HEK293 (cell line): ENCODE measurements around the gene CENPV.

Experiments
- CTCF ChIA-PET: fragments of 350-600 bp; formaldehyde crosslinking; extraction: SDS; loops from one replicate; lab custom pipeline; 2021; ENCODE audit warnings: antibody characterized with exemption; lab: Yijun Ruan, JAX
- POLR2A ChIA-PET: fragments of 300-600 bp; formaldehyde crosslinking; extraction: SDS; loops from one replicate; lab custom pipeline; 2020; ENCODE audit warnings: antibody characterized with exemption, inconsistent platforms; lab: Yijun Ruan, JAX
- H3K27ac ChIP-seq: fragments of 200-500 bp; sonication (Bioruptor generic); 2 replicates; pipeline ENCODE4 v1.5.1; 2014; ENCODE audit warnings: low read depth, low read length, control low read depth, inconsistent platforms; ENCODE audit errors: extremely low read depth
- H3K36me3 ChIP-seq, 2 experiments: fragments of 200-500 bp in 1 of 2; sonication (Bioruptor generic) in 1 of 2; 1 replicate in 1 of 2; 2 replicates in 1 of 2; pipeline ENCODE4 v1.5.1; 2014 to 2017; ENCODE audit warnings: inconsistent platforms in 2 of 2, low read length in 2 of 2; ENCODE audit not compliant: control insufficient read depth in 2 of 2, insufficient read depth in 1 of 2
- H3K4me1 ChIP-seq: fragments of 200-500 bp; sonication (Bioruptor generic); 2 replicates; pipeline ENCODE4 v1.5.1; 2014; ENCODE audit warnings: mild to moderate bottlenecking, low read length, inconsistent platforms; ENCODE audit not compliant: control insufficient read depth, insufficient read depth
- H3K4me3 ChIP-seq: 2 replicates; pipeline ENCODE4 v1.5.1; 2011; ENCODE audit warnings: low read depth, mild to moderate bottlenecking, control low read depth, low read length, moderate library complexity
- H3K9me3 ChIP-seq: fragments of 200-500 bp; sonication (Bioruptor generic); 2 replicates; pipeline ENCODE4 v1.5.1; 2014; ENCODE audit warnings: low read depth, low read length, inconsistent platforms; ENCODE audit not compliant: control insufficient read depth, insufficient read depth
- GLIS1 ChIP-seq: fragments of 450-650 bp; formaldehyde crosslinking; IDR thresholded peaks from 2 replicates; pipeline ENCODE4 v1.5.1; 2016; ENCODE audit warnings: missing biosample characterization, missing genetic modification characterization
- OSR2 ChIP-seq: fragments of 450-650 bp; formaldehyde crosslinking; IDR thresholded peaks from 2 replicates; pipeline ENCODE4 v1.5.1; 2016; ENCODE audit warnings: missing biosample characterization, missing genetic modification characterization
- SCRT1 ChIP-seq: fragments of 450-650 bp; formaldehyde crosslinking; IDR thresholded peaks from 2 replicates; pipeline ENCODE4 v1.5.1; 2016; ENCODE audit warnings: missing biosample characterization, missing genetic modification characterization, borderline replicate concordance
- SCRT2 ChIP-seq: fragments of 450-650 bp; formaldehyde crosslinking; IDR thresholded peaks from 2 replicates; pipeline ENCODE4 v1.5.1; 2016; ENCODE audit warnings: missing biosample characterization, missing genetic modification characterization
- SP3 ChIP-seq: fragments of 450-650 bp; formaldehyde crosslinking; IDR thresholded peaks from 2 replicates; pipeline ENCODE4 v1.5.1; 2016; ENCODE audit warnings: missing biosample characterization, missing genetic modification characterization
- ZNF335 ChIP-seq: fragments of 450-650 bp; formaldehyde crosslinking; conservative IDR thresholded peaks from 2 replicates; pipeline ENCODE4 v1.5.1; 2016; ENCODE audit warnings: missing biosample characterization, missing genetic modification characterization
- ZNF600 ChIP-seq: fragments of 450-650 bp; formaldehyde crosslinking; IDR thresholded peaks from 2 replicates; pipeline ENCODE4 v1.5.1; 2016; ENCODE audit warnings: missing biosample characterization, missing genetic modification characterization
- TF ChIP-seq, protein P1 (sequence below): fragments of 450-650 bp; formaldehyde crosslinking; IDR thresholded peaks from 2 replicates; pipeline ENCODE4 v1.5.1; 2016; ENCODE audit warnings: missing biosample characterization, missing genetic modification characterization
- TF ChIP-seq, protein P2 (sequence below): fragments of 450-650 bp; formaldehyde crosslinking; IDR thresholded peaks from 2 replicates; pipeline ENCODE4 v1.5.1; 2016; ENCODE audit warnings: missing biosample characterization, missing genetic modification characterization
- TF ChIP-seq, protein P3 (sequence below): fragments of 450-650 bp; formaldehyde crosslinking; IDR thresholded peaks from 2 replicates; pipeline ENCODE4 v1.5.1; 2016; ENCODE audit warnings: missing biosample characterization, missing genetic modification characterization
- TF ChIP-seq, protein P4 (sequence below): fragments of 450-650 bp; formaldehyde crosslinking; IDR thresholded peaks from 2 replicates; pipeline ENCODE4 v1.5.1; 2016; ENCODE audit warnings: missing biosample characterization, missing genetic modification characterization, borderline replicate concordance

CENPV gene

DNA sequence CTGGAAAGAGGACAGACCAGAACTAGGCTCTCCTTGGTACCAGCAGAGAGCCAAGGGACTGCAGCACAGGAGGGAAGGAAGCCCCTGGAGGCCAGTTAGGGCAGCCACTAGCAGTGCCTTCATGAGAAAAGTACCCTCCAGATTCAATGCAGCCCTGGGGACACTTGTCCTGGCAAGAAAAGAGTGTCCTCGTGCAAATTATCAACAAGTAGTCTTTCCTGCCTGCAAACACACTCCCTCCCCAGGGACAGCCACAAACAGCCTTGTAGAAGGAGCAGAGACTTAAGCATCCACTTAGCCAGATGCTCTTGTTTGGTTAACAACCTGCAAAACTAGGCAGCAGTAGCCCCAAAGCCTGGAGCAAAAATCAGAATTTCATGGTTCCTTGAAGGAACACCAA, 24.3 kb downstream of the CENPV start:
- POLR2A ChIA-PET = interaction anchor here (0.7 kb wide), 1 partner anchor 385 kb away, joined by 3 read pairs; no protein-coding TSS in a partner anchor
- Histone ChIP-seq H3K9me3 (no peaks in the 10 kb centered on the region), H3K36me3 (peaks cover 0 to 26% of the 10 kb centered on the region in 2 experiments; a peak in 2 of 3 replicates), H3K4me1 (peaks cover 11% of the 10 kb centered on the region), H3K27ac (no peak overlapping the region), H3K4me3 (no peak overlapping the region)
- CTCF ChIA-PET = no interaction called here
- TF ChIP-seq, protein P1, sequence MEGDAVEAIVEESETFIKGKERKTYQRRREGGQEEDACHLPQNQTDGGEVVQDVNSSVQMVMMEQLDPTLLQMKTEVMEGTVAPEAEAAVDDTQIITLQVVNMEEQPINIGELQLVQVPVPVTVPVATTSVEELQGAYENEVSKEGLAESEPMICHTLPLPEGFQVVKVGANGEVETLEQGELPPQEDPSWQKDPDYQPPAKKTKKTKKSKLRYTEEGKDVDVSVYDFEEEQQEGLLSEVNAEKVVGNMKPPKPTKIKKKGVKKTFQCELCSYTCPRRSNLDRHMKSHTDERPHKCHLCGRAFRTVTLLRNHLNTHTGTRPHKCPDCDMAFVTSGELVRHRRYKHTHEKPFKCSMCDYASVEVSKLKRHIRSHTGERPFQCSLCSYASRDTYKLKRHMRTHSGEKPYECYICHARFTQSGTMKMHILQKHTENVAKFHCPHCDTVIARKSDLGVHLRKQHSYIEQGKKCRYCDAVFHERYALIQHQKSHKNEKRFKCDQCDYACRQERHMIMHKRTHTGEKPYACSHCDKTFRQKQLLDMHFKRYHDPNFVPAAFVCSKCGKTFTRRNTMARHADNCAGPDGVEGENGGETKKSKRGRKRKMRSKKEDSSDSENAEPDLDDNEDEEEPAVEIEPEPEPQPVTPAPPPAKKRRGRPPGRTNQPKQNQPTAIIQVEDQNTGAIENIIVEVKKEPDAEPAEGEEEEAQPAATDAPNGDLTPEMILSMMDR (tag by site-specific recombination) = peak; percentile 10; the same call in 1 of the 2 replicates
- TF ChIP-seq SCRT2 (tag by site-specific recombination) (peak; percentile 92), SP3 (tag by site-specific recombination) (no peak), ZNF335 (tag by site-specific recombination) (peak; percentile 55; the same call in 1 of the 2 replicates), OSR2 (tag by site-specific recombination) (peak; percentile 42), GLIS1 (tag by site-specific recombination) (peak; percentile 38), ZNF600 (tag by site-specific recombination) (0 out of 2 replicates have a peak, but pooled peaks have one; percentile 17), SCRT1 (tag by site-specific recombination) (peak; percentile 85; the same call in 1 of the 2 replicates)
- TF ChIP-seq, protein P2, sequence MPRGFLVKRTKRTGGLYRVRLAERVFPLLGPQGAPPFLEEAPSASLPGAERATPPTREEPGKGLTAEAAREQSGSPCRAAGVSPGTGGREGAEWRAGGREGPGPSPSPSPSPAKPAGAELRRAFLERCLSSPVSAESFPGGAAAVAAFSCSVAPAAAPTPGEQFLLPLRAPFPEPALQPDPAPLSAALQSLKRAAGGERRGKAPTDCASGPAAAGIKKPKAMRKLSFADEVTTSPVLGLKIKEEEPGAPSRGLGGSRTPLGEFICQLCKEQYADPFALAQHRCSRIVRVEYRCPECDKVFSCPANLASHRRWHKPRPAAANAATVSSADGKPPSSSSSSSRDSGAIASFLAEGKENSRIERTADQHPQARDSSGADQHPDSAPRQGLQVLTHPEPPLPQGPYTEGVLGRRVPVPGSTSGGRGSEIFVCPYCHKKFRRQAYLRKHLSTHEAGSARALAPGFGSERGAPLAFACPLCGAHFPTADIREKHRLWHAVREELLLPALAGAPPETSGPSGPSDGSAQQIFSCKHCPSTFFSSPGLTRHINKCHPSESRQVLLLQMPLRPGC = no peak

DNA sequence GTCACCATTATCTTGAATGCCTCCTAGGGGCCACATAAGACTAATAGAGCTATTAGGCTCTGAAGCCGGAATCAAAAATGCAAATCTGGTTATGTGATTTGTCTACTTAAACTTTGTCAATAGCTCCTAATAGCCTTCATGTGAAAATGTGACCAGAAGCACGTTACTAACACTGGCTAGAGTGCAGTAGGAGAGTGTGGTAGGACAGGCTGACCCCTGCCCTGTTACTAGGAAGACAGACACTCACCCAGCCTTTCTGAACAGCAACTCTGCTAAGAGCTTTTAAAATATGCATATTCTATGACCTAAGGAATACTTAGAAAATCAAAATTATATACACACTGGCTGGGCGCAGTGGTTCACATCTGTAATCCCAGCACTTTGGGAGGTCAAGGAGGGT, 26.3 kb downstream of the CENPV start:
- H3K36me3 ChIP-seq = peaks cover 0 to 26% of the 10 kb centered on the region in 2 experiments; a peak in 2 of 3 replicates
- ChIA-PET POLR2A (no interaction called here), CTCF (interaction anchor here (0.9 to 1.5 kb wide), 4 partner anchors 14 to 36 kb away, joined by 3 to 8 read pairs (median 4); partner anchors contain the start of gene CENPV)

DNA sequence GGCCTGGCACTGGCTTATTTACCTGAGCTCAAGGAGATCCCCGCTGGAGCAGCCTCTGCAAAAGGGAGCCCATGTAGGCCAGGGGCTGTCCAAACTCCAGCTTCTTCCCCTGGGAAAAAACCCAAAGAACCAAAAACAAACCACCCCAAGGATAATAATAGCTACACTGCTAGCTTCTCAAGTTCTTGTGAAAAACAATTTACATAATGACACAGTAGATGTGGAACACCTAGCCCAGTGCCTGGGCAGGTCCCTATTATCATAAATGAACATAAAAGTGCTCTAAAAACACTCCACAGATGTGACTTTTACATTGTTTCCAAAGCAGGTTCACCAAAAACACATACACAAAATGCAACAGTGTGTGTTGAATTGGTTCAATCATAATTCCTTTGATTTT, 27.3 kb downstream of the CENPV start:
- H3K4me1 ChIP-seq = peaks cover 11% of the 10 kb centered on the region
- no peaks in the 10 kb centered on the region for H3K9me3 ChIP-seq
- TF ChIP-seq, protein P3, sequence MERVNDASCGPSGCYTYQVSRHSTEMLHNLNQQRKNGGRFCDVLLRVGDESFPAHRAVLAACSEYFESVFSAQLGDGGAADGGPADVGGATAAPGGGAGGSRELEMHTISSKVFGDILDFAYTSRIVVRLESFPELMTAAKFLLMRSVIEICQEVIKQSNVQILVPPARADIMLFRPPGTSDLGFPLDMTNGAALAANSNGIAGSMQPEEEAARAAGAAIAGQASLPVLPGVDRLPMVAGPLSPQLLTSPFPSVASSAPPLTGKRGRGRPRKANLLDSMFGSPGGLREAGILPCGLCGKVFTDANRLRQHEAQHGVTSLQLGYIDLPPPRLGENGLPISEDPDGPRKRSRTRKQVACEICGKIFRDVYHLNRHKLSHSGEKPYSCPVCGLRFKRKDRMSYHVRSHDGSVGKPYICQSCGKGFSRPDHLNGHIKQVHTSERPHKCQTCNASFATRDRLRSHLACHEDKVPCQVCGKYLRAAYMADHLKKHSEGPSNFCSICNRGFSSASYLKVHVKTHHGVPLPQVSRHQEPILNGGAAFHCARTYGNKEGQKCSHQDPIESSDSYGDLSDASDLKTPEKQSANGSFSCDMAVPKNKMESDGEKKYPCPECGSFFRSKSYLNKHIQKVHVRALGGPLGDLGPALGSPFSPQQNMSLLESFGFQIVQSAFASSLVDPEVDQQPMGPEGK (tag by site-specific recombination) = no peak
- no peak overlapping the region for H3K27ac ChIP-seq
- H3K36me3 ChIP-seq = peaks cover 0 to 26% of the 10 kb centered on the region in 2 experiments; a peak in 2 of 3 replicates
- CTCF ChIA-PET = interaction anchor here (1.1 to 2.6 kb wide), 4 partner anchors 15 to 38 kb away, joined by 4 to 10 read pairs (median 6); partner anchors contain the start of gene CENPV
- POLR2A ChIA-PET = interaction anchor here (1.3 kb wide), 1 partner anchor 55 kb away, joined by 4 read pairs; the partner anchor contains the start of gene UBB
- H3K4me3 ChIP-seq = no peak overlapping the region

More for the DNA sequence above, 26.3 kb downstream of the CENPV start:
- H3K9me3 ChIP-seq = no peaks in the 10 kb centered on the region
- H3K4me3 ChIP-seq = no peak overlapping the region
- H3K27ac ChIP-seq = no peak overlapping the region
- TF ChIP-seq, protein P4, sequence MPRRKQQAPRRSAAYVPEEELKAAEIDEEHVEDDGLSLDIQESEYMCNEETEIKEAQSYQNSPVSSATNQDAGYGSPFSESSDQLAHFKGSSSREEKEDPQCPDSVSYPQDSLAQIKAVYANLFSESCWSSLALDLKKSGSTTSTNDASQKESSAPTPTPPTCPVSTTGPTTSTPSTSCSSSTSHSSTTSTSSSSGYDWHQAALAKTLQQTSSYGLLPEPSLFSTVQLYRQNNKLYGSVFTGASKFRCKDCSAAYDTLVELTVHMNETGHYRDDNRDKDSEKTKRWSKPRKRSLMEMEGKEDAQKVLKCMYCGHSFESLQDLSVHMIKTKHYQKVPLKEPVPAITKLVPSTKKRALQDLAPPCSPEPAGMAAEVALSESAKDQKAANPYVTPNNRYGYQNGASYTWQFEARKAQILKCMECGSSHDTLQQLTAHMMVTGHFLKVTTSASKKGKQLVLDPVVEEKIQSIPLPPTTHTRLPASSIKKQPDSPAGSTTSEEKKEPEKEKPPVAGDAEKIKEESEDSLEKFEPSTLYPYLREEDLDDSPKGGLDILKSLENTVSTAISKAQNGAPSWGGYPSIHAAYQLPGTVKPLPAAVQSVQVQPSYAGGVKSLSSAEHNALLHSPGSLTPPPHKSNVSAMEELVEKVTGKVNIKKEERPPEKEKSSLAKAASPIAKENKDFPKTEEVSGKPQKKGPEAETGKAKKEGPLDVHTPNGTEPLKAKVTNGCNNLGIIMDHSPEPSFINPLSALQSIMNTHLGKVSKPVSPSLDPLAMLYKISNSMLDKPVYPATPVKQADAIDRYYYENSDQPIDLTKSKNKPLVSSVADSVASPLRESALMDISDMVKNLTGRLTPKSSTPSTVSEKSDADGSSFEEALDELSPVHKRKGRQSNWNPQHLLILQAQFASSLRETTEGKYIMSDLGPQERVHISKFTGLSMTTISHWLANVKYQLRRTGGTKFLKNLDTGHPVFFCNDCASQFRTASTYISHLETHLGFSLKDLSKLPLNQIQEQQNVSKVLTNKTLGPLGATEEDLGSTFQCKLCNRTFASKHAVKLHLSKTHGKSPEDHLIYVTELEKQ (tag by site-specific recombination) = no peak
- H3K4me1 ChIP-seq = peaks cover 11% of the 10 kb centered on the region
